H1 (cell line): ENCODE results near the gene CPHXL. TPM values are rescaled to one million over a fixed set of nuclear protein-coding genes. Genes with fewer than 3 reads are reported as not detected.

Source experiments
- CTCF ChIA-PET: fragments of 300-600 bp; sonication (Branson Sonifier 250); formaldehyde crosslinking; loops from one replicate; lab custom pipeline; 2021; ENCODE audit not compliant: partially characterized antibody; lab: Charles Lee
- POLR2A ChIA-PET: fragments of 300-600 bp; sonication (Branson Sonifier 250); formaldehyde crosslinking; loops from one replicate; lab custom pipeline; 2021; ENCODE audit warnings: inconsistent platforms; ENCODE audit not compliant: partially characterized antibody; lab: Charles Lee
- DNase-seq, 2 experiments: peaks; one replicate each; pipeline versions ENCODE4 v3.0.0 to v3.0.0-alpha.2; 2010 to 2022; ENCODE audit warnings: low spot score in 2 of 2, low read depth in 1 of 2, mixed read lengths in 1 of 2
- FAIRE-seq: peaks from 2 replicates; lab custom pipeline; 2011; peaks lifted over from hg19 to GRCh38; lab: Jason Lieb, UNC
- H2AFZ ChIP-seq: 2 replicates; pipeline ENCODE4 v1.8.1; 2012; ENCODE audit warnings: low read length, inconsistent platforms
- H2AK5ac ChIP-seq: 2 replicates; pipeline ENCODE4 v1.6.1; 2013; ENCODE audit warnings: low read depth, low read length
- H2BK120ac ChIP-seq: replicated peaks from 2 replicates; pipeline ENCODE3; 2013; ENCODE audit warnings: low read depth, low read length, inconsistent platforms
- H2BK12ac ChIP-seq: 2 replicates; pipeline ENCODE4 v1.6.1; 2013; ENCODE audit warnings: low read depth, low read length
- H2BK15ac ChIP-seq: 2 replicates; pipeline ENCODE4 v1.6.1; 2013; ENCODE audit warnings: low read length
- H2BK20ac ChIP-seq: 2 replicates; pipeline ENCODE4 v1.6.1; 2013; ENCODE audit warnings: low read length
- H2BK5ac ChIP-seq: 2 replicates; pipeline ENCODE4 v1.6.1; 2013; ENCODE audit warnings: low read depth, low read length
- H3K14ac ChIP-seq: 2 replicates; pipeline ENCODE4 v1.6.1; 2013; ENCODE audit warnings: inconsistent platforms; ENCODE audit not compliant: insufficient read length
- H3K18ac ChIP-seq: 2 replicates; pipeline ENCODE4 v1.6.1; 2013; ENCODE audit warnings: low read length; ENCODE audit errors: extremely low read depth
- H3K23ac ChIP-seq: 2 replicates; pipeline ENCODE4 v1.6.1; 2013; ENCODE audit warnings: inconsistent platforms; ENCODE audit not compliant: insufficient read length
- H3K23me2 ChIP-seq: 2 replicates; pipeline ENCODE4 v1.6.1; 2013; ENCODE audit warnings: low read depth, low read length
- H3K27ac ChIP-seq: 2 replicates; pipeline ENCODE4 v1.6.1; 2011; ENCODE audit warnings: low read depth, low read length, inconsistent platforms
- H3K27me3 ChIP-seq, 4 experiments: replicated peaks in 1 of 4; 1 replicate in 1 of 4; 2 replicates in 3 of 4; pipeline versions ENCODE4 v1.6.1 to v1.8.1; 2011 to 2013; ENCODE audit warnings: low read length in 3 of 4, mild to moderate bottlenecking in 3 of 4, inconsistent platforms in 2 of 4, mixed read lengths in 2 of 4, moderate library complexity in 1 of 4; ENCODE audit not compliant: control insufficient read depth in 3 of 4, insufficient read depth in 3 of 4; ENCODE audit errors: extremely low read depth in 1 of 4
- H3K36me3 ChIP-seq, 4 experiments: 2 replicates each; pipeline versions ENCODE4 v1.6.1 to v1.8.1; 2011 to 2013; ENCODE audit warnings: mild to moderate bottlenecking in 4 of 4, low read length in 3 of 4, moderate library complexity in 2 of 4, control low read depth in 1 of 4, inconsistent platforms in 1 of 4; ENCODE audit not compliant: insufficient read depth in 4 of 4, control insufficient read depth in 2 of 4
- H3K4ac ChIP-seq: replicated peaks from 2 replicates; pipeline ENCODE3; 2013; ENCODE audit warnings: low read length, low read depth, mixed read lengths, inconsistent platforms; ENCODE audit not compliant: insufficient read length
- H3K4me1 ChIP-seq, 4 experiments: replicated peaks in 1 of 4; 1 replicate in 1 of 4; 2 replicates in 3 of 4; pipeline versions ENCODE4 v1.6.1 to v1.8.1; 2011 to 2013; ENCODE audit warnings: low read length in 3 of 4, inconsistent platforms in 2 of 4, mixed read lengths in 1 of 4; ENCODE audit not compliant: insufficient read depth in 4 of 4, control insufficient read depth in 3 of 4
- H3K4me2 ChIP-seq, 2 experiments: 2 replicates each; pipeline versions ENCODE4 v1.6.1 to v1.8.1; 2011 to 2013; ENCODE audit warnings: low read depth in 2 of 2, low read length in 2 of 2, control low read depth in 1 of 2, inconsistent platforms in 1 of 2, mild to moderate bottlenecking in 1 of 2; ENCODE audit not compliant: insufficient read depth in 1 of 2
- H3K4me3 ChIP-seq, 4 experiments: fragments of 200-600, 300-600 bp in 1 of 4; sonication (generic), shearing (Covaris generic), sonication (Bioruptor Twin) in 1 of 4; 2 replicates each; pipeline versions ENCODE4 v1.5.1 to v1.8.1; 2011 to 2016; ENCODE audit warnings: low read length in 4 of 4, low read depth in 3 of 4, control low read depth in 2 of 4, inconsistent platforms in 2 of 4, mild to moderate bottlenecking in 2 of 4, mixed read lengths in 1 of 4, moderate library complexity in 1 of 4; ENCODE audit not compliant: insufficient read depth in 2 of 4; ENCODE audit errors: extremely low read depth in 1 of 4
- H3K56ac ChIP-seq: replicated peaks from 2 replicates; pipeline ENCODE3; 2013; ENCODE audit warnings: low read depth, mild to moderate bottlenecking, mixed read lengths, low read length, inconsistent platforms; ENCODE audit not compliant: insufficient read length
- H3K79me1 ChIP-seq: 2 replicates; pipeline ENCODE4 v1.6.1; 2013; ENCODE audit warnings: low read depth, low read length, control low read depth
- H3K79me2 ChIP-seq, 2 experiments: 2 replicates each; pipeline versions ENCODE4 v1.6.1 to v1.8.1; 2012 to 2013; ENCODE audit warnings: low read length in 2 of 2, mild to moderate bottlenecking in 2 of 2, inconsistent platforms in 1 of 2; ENCODE audit not compliant: insufficient read depth in 2 of 2, control insufficient read depth in 1 of 2
- H3K9ac ChIP-seq, 4 experiments: replicated peaks in 1 of 4; 1 replicate in 1 of 4; 2 replicates in 3 of 4; pipeline versions ENCODE4 v1.6.1 to v1.8.1; 2011 to 2013; ENCODE audit warnings: low read depth in 3 of 4, low read length in 3 of 4, control low read depth in 2 of 4, mild to moderate bottlenecking in 2 of 4, moderate library complexity in 2 of 4, inconsistent platforms in 1 of 4; ENCODE audit errors: extremely low read depth in 1 of 4
- H3K9me3 ChIP-seq, 2 experiments: 2 replicates each; pipeline versions ENCODE4 v1.6.1 to v1.8.1; 2012 to 2013; ENCODE audit warnings: mild to moderate bottlenecking in 2 of 2, moderate library complexity in 2 of 2, control low read depth in 1 of 2, inconsistent platforms in 1 of 2, low read depth in 1 of 2, low read length in 1 of 2, mixed read lengths in 1 of 2; ENCODE audit not compliant: insufficient read depth in 2 of 2
- H4K20me1 ChIP-seq, 2 experiments: replicated peaks in 1 of 2; 2 replicates each; pipeline versions ENCODE3 to v1.8.1; 2011 to 2013; ENCODE audit warnings: inconsistent platforms in 2 of 2, low read length in 2 of 2, mild to moderate bottlenecking in 1 of 2; ENCODE audit not compliant: insufficient read depth in 2 of 2, control insufficient read depth in 1 of 2
- H4K5ac ChIP-seq: 2 replicates; pipeline ENCODE4 v1.6.1; 2013; ENCODE audit warnings: low read length, low read depth, mixed read lengths, inconsistent platforms; ENCODE audit not compliant: insufficient read length
- H4K8ac ChIP-seq: 2 replicates; pipeline ENCODE4 v1.8.0; 2013; ENCODE audit warnings: mild to moderate bottlenecking, moderate library complexity, low read length, inconsistent platforms; ENCODE audit not compliant: insufficient read depth; ENCODE audit errors: extremely low read depth
- H4K91ac ChIP-seq: replicated peaks from 2 replicates; pipeline ENCODE3; 2013; ENCODE audit warnings: low read length, mixed read lengths, inconsistent platforms; ENCODE audit not compliant: insufficient read length
- BCL11A ChIP-seq, 2 experiments: IDR thresholded peaks; one replicate each; pipeline ENCODE4 v1.6.1; 2011; ENCODE audit warnings: low read depth in 2 of 2, low read length in 2 of 2, mild to moderate bottlenecking in 2 of 2
- CBX8 ChIP-seq: fragments of 300-800, 300-1000 bp; sonication (generic); IDR thresholded peaks from 2 replicates; pipeline ENCODE4 v1.7.1; 2016; ENCODE audit warnings: low read depth, low read length, borderline replicate concordance
- SAP30 ChIP-seq: fragments of 300-600 bp; sonication (generic); IDR thresholded peaks from 2 replicates; pipeline ENCODE4 v1.7.1; 2012; ENCODE audit warnings: low read length, moderate library complexity, mild to moderate bottlenecking, inconsistent platforms; ENCODE audit not compliant: insufficient read depth, insufficient replicate concordance
- WGBS, 2 experiments: shearing (Covaris generic) in 1 of 2; methylation state at CpG; one replicate each; pipeline versions ENCODE4 v1.1.6 to v1.1.7; 2013 to 2015; ENCODE audit warnings: low lambda C conversion rate in 2 of 2, mixed read lengths in 2 of 2, inconsistent platforms in 1 of 2, low coverage in 1 of 2, missing lambda C conversion rate in 1 of 2; ENCODE audit not compliant: insufficient replicate concordance in 2 of 2, insufficient coverage in 1 of 2, insufficient read length in 1 of 2; ENCODE audit errors: extremely low coverage in 1 of 2, missing lambda C conversion rate in 1 of 2; 5-methylcytosine and 5-hydroxymethylcytosine counted together
- polyA plus RNA-seq, 7 experiments: library from polyadenylated mRNA; depleted of rRNA in 3 of 7; stranded (reverse) in 5 of 7; unstranded in 2 of 7; fragments of >200 nt in 5 of 7; fragments of 200-250 nt in 2 of 7; gene quantifications; 1 replicate in 5 of 7; 2 replicates in 1 of 7; 4 replicates in 1 of 7; pipeline versions ENCODE4 v1.2.1 to v1.2.3, GENCODE V29; 2011 to 2013; ENCODE audit warnings: missing spikeins in 2 of 7, mixed read lengths in 2 of 7
- total RNA-seq: library from RNA; stranded (reverse); fragmentation: NEBNext Ultra II Directional; extraction: Animal tissue kit (Norgen Biotek cat#: 25700); gene quantifications from 2 replicates; pipeline ENCODE4 v1.2.1, GENCODE V29; 2021

The CPHXL gene
- total and polyA plus RNA-seq, 2 of the 8 experiments (the other 6 are each of a cell fraction or from before 2014, with no cell fraction given): not detected

- no peaks in the 10 kb centered on the region for H3K27me3 ChIP-seq
- H3K9ac ChIP-seq: no peak overlapping the region
- 82% methylated on average over 2 of the region's 2 CpGs; no CpG with 5 or more reads in 1 of the 2 experiments for WGBS, 2 experiments
- no peak overlapping the region for H3K14ac ChIP-seq
- no peaks in the 10 kb centered on the region for H3K79me1 ChIP-seq
- no peak overlapping the region for H4K5ac ChIP-seq
- H3K79me2 ChIP-seq: no peaks in the 10 kb centered on the region
- no peaks in the 10 kb centered on the region for H4K20me1 ChIP-seq
- DNase-seq (no peak), FAIRE-seq (no peak)
- 0 out of 4 replicates have a peak, but pooled peaks cover 0 to under 1% of the 10 kb centered on the region in 2 experiments for H3K9me3 ChIP-seq
- no peak overlapping the region for H2BK5ac ChIP-seq
- no peaks in the 10 kb centered on the region; a peak in 1 of 7 replicates for H3K4me1 ChIP-seq
- no peak overlapping the region for H3K18ac ChIP-seq
- no peaks in the 10 kb centered on the region for H3K23me2 ChIP-seq
- no peak overlapping the region for H3K27ac ChIP-seq
- H2AK5ac ChIP-seq: no peak overlapping the region
- CTCF ChIA-PET: interaction anchor here (0.6 kb wide), 1 partner anchor 102 kb away, joined by 3 read pairs; no protein-coding TSS in a partner anchor
- POLR2A ChIA-PET: interaction anchor here (0.6 kb wide), 1 partner anchor 43 kb away, joined by 3 read pairs; no protein-coding TSS in a partner anchor
- H2AFZ ChIP-seq: no peak overlapping the region
- H3K56ac ChIP-seq: no peak overlapping the region
- H4K8ac ChIP-seq: no peak overlapping the region
- H2BK12ac ChIP-seq: no peak overlapping the region
- TF ChIP-seq SAP30: no peak
- TF ChIP-seq CBX8: no peak
- no peak for TF ChIP-seq BCL11A (IDR thresholded peaks at IDR 0.05; ENCODE audit: low read depth in 2 of 2, low read length in 2 of 2)
- no peak overlapping the region for H2BK20ac ChIP-seq
- H3K4me2 ChIP-seq: no peak overlapping the region
- H3K36me3 ChIP-seq: no peaks in the 10 kb centered on the region
- no peak overlapping the region for H2BK15ac ChIP-seq
- H4K91ac ChIP-seq: no peak overlapping the region
- no peak overlapping the region for H3K4me3 ChIP-seq
- no peak overlapping the region for H3K23ac ChIP-seq
- no peak overlapping the region for H2BK120ac ChIP-seq
- no peak overlapping the region for H3K4ac ChIP-seq
Observed at GRCh38 chr16:75702242-75702641, 24.0 kb downstream of the CPHXL start.
